Astrocyte (in vitro differentiated cells and primary cell): Measurements from ENCODE around the gene SLC38A4. TPM values are rescaled to one million over a fixed set of nuclear protein-coding genes. Genes with fewer than 3 reads are reported as not detected.
A peak's percentile ranks its signal among the peaks of the same experiment; 100 is the strongest.

ENCODE experiments used
- DNase-seq: peaks from one replicate; pipeline ENCODE4 v3.0.0-alpha.2; 2010; ENCODE audit warnings: low read depth
- FAIRE-seq: peaks from 2 replicates; lab custom pipeline; 2011; peaks lifted over from hg19 to GRCh38; lab: Jason Lieb, UNC
- H2AFZ ChIP-seq: 2 replicates; pipeline ENCODE4 v1.6.0; 2012; ENCODE audit warnings: low read depth, low read length, inconsistent platforms
- H3K27ac ChIP-seq: 2 replicates; pipeline ENCODE4 v1.5.1; 2011; ENCODE audit warnings: low read depth, low read length, inconsistent platforms
- H3K27me3 ChIP-seq: 2 replicates; pipeline ENCODE4 v1.6.0; 2011; ENCODE audit warnings: low read length, inconsistent platforms; ENCODE audit not compliant: insufficient read depth
- H3K36me3 ChIP-seq: 2 replicates; pipeline ENCODE4 v1.5.1; 2011; ENCODE audit warnings: low read length, inconsistent platforms; ENCODE audit not compliant: insufficient read depth
- H3K4me1 ChIP-seq: 2 replicates; pipeline ENCODE4 v1.5.1; 2011; ENCODE audit warnings: low read length, inconsistent platforms; ENCODE audit not compliant: insufficient read depth
- H3K4me2 ChIP-seq: 2 replicates; pipeline ENCODE4 v1.6.0; 2012; ENCODE audit warnings: low read length, inconsistent platforms
- H3K4me3 ChIP-seq: 2 replicates; pipeline ENCODE4 v1.5.1; 2011; ENCODE audit warnings: low read depth, mild to moderate bottlenecking, low read length, inconsistent platforms; ENCODE audit not compliant: insufficient read depth
- H3K79me2 ChIP-seq: 2 replicates; pipeline ENCODE4 v1.6.0; 2012; ENCODE audit warnings: mild to moderate bottlenecking, low read length, inconsistent platforms; ENCODE audit not compliant: insufficient read depth
- H3K9ac ChIP-seq: 2 replicates; pipeline ENCODE4 v1.6.0; 2012; ENCODE audit warnings: mild to moderate bottlenecking, low read length, inconsistent platforms
- H3K9me3 ChIP-seq: 2 replicates; pipeline ENCODE4 v1.5.1; 2012; ENCODE audit warnings: low read depth, mild to moderate bottlenecking, low read length, inconsistent platforms; ENCODE audit not compliant: insufficient read depth
- H4K20me1 ChIP-seq: 2 replicates; pipeline ENCODE4 v1.6.0; 2012; ENCODE audit warnings: low read length, inconsistent platforms; ENCODE audit not compliant: insufficient read depth
- H3K27ac Mint-ChIP-seq: one replicate; pipeline ENCODE4 v1.8.0; 2021; ENCODE audit warnings: mild to moderate bottlenecking, mixed read lengths; ENCODE audit not compliant: unreplicated experiment
- H3K27me3 Mint-ChIP-seq: one replicate; pipeline ENCODE4 v1.8.0; 2021; ENCODE audit warnings: low read depth, mixed read lengths; ENCODE audit not compliant: unreplicated experiment
- H3K36me3 Mint-ChIP-seq: one replicate; pipeline ENCODE4 v1.8.0; 2021; ENCODE audit warnings: low read depth, mixed read lengths; ENCODE audit not compliant: unreplicated experiment
- H3K4me1 Mint-ChIP-seq: one replicate; pipeline ENCODE4 v1.8.0; 2021; ENCODE audit warnings: low read depth, mixed read lengths; ENCODE audit not compliant: unreplicated experiment
- H3K4me3 Mint-ChIP-seq: one replicate; pipeline ENCODE4 v1.8.0; 2021; ENCODE audit warnings: mild to moderate bottlenecking, moderate library complexity, mixed read lengths; ENCODE audit not compliant: unreplicated experiment
- H3K9me3 Mint-ChIP-seq: one replicate; pipeline ENCODE4 v1.8.0; 2021; ENCODE audit warnings: mild to moderate bottlenecking, mixed read lengths; ENCODE audit not compliant: unreplicated experiment
- EZH2 ChIP-seq: IDR thresholded peaks from 2 replicates; pipeline ENCODE4 v1.6.1; 2012; ENCODE audit warnings: mild to moderate bottlenecking, low read length, inconsistent platforms; ENCODE audit not compliant: insufficient read depth
- total RNA-seq: library from RNA; stranded (reverse); gene quantifications from 2 replicates; pipeline ENCODE4 v1.2.1, GENCODE V29; 2021
- TF ChIP-seq, protein P1 (sequence below): IDR thresholded peaks from 2 replicates; pipeline ENCODE4 v1.5.1; 2011; ENCODE audit warnings: low read depth, mild to moderate bottlenecking, inconsistent platforms, low read length, moderate library complexity; ENCODE audit not compliant: insufficient read depth

Gene SLC38A4
- total RNA-seq, 1 donor from 2014 or later = 1.6 TPM

DNA sequence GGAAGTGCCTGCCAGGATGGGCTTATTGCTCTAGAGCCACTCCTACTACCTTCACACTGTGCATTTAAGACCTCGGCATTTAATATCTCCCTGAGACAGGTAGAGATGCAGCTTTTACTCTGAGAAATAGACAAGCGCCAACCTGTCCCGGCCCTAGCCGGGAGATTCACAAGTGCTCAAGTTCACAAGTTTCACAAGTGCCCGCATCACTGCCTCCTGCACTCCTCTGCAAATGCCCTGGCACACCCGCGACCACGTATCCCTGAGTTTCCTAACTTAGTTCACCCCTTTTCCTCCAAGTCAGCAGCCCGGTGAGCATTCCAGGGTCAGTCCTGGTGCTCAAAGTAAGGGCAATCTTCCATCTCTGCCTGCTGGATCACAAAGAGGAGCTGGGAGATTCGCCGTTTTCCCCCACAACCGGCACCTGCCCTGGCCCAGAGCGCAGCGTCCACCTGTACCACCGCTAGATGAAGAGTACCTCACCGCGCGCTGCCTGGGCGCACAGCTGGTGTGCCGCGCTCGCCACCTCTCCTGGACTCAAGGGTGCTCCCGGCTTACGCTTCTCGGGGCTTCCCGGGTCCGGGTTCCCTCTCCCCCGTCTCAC lies 5.0 kb upstream of the SLC38A4 start:
- no peak overlapping the region for H3K27ac ChIP-seq
- peak overlapping the region; percentile 87 for H3K4me2 ChIP-seq
- H3K79me2 ChIP-seq = no peaks in the 10 kb centered on the region
- H3K9me3 ChIP-seq = no peaks in the 10 kb centered on the region
- no peaks in the 10 kb centered on the region for H3K9me3 Mint-ChIP-seq
- peaks cover 49% of the 10 kb centered on the region for H3K27me3 Mint-ChIP-seq
- H3K27ac Mint-ChIP-seq = no peak overlapping the region
- H3K4me1 Mint-ChIP-seq = peaks cover 9% of the 10 kb centered on the region
- H3K36me3 ChIP-seq = no peaks in the 10 kb centered on the region
- no peak for DNase-seq
- peaks cover 48% of the 10 kb centered on the region for H3K27me3 ChIP-seq
- peaks cover 13% of the 10 kb centered on the region for H3K4me1 ChIP-seq
- no peak for FAIRE-seq
- no peak overlapping the region for H3K9ac ChIP-seq
- peaks cover 2% of the 10 kb centered on the region for H3K36me3 Mint-ChIP-seq
- TF ChIP-seq, protein P1, sequence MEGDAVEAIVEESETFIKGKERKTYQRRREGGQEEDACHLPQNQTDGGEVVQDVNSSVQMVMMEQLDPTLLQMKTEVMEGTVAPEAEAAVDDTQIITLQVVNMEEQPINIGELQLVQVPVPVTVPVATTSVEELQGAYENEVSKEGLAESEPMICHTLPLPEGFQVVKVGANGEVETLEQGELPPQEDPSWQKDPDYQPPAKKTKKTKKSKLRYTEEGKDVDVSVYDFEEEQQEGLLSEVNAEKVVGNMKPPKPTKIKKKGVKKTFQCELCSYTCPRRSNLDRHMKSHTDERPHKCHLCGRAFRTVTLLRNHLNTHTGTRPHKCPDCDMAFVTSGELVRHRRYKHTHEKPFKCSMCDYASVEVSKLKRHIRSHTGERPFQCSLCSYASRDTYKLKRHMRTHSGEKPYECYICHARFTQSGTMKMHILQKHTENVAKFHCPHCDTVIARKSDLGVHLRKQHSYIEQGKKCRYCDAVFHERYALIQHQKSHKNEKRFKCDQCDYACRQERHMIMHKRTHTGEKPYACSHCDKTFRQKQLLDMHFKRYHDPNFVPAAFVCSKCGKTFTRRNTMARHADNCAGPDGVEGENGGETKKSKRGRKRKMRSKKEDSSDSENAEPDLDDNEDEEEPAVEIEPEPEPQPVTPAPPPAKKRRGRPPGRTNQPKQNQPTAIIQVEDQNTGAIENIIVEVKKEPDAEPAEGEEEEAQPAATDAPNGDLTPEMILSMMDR = no peak
- TF ChIP-seq EZH2 = no peak
- no peaks in the 10 kb centered on the region for H4K20me1 ChIP-seq
- peak overlapping the region; percentile 58 for H2AFZ ChIP-seq
- peak overlapping the region; percentile 77 for H3K4me3 Mint-ChIP-seq
- peak overlapping the region; percentile 49 for H3K4me3 ChIP-seq

DNA sequence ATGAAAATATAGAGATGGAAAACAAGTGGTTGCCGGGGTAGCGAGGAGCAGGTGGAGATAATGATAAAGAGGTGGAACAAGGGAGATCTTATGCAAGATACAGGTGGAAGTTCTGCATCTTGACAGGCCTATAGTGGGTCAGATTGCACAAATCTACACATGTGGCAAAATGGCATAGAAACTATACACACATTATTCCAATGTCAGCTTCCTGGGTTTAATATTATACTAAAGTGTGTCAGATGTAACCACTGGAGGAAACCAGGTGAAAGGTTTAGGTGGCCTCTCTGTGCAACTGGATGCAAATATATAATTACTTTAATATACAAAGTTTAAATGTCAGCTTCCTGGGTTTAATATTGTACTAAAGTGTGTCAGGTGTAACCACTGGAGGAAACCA lies 1.1 kb downstream of the SLC38A4 start:
- TF ChIP-seq, protein P1 = no peak
- TF ChIP-seq EZH2 = no peak
- no peak overlapping the region for H3K9ac ChIP-seq
- Mint-ChIP-seq H3K9me3 (no peaks in the 10 kb centered on the region), H3K27ac (no peak overlapping the region), H3K36me3 (no peaks in the 10 kb centered on the region), H3K4me3 (no peak overlapping the region), H3K27me3 (peaks cover 16% of the 10 kb centered on the region), H3K4me1 (peaks cover 2% of the 10 kb centered on the region)
- H3K4me1 ChIP-seq = no peaks in the 10 kb centered on the region
- no peaks in the 10 kb centered on the region for H3K9me3 ChIP-seq
- DNase-seq = no peak
- H3K4me3 ChIP-seq = no peak overlapping the region
- H3K79me2 ChIP-seq = no peaks in the 10 kb centered on the region
- no peak overlapping the region for H3K27ac ChIP-seq
- peaks cover 21% of the 10 kb centered on the region for H3K27me3 ChIP-seq
- no peak for FAIRE-seq
- no peaks in the 10 kb centered on the region for H3K36me3 ChIP-seq
- no peak overlapping the region for H2AFZ ChIP-seq
- no peaks in the 10 kb centered on the region for H4K20me1 ChIP-seq
- H3K4me2 ChIP-seq = no peak overlapping the region

DNA sequence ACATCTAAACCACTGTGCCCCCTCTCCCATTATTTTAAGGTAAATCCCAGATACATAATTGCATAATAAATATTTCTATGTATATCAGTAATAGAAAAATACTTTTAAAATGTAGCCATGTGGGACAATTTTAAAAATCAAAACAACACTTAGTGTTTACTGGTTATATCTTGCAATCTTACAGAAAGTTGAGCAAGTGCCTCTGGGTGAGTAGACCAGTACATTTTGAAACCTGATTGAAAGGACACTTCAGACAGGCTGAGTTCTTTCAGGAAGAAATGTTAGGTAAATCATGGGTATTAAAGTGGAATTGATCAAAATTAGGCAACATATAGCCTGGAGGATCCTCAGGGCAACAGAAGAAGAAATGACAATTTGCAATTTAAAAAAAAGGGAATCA lies 7.2 kb downstream of the SLC38A4 start:
- TF ChIP-seq EZH2 = no peak
- TF ChIP-seq, protein P1 = no peak
- no peak overlapping the region for H3K4me2 ChIP-seq
- H3K36me3 ChIP-seq = no peaks in the 10 kb centered on the region
- no peak overlapping the region for H3K4me3 ChIP-seq
- Mint-ChIP-seq H3K4me1 (no peaks in the 10 kb centered on the region), H3K9me3 (no peaks in the 10 kb centered on the region), H3K27me3 (no peaks in the 10 kb centered on the region), H3K4me3 (no peak overlapping the region), H3K27ac (no peak overlapping the region), H3K36me3 (no peaks in the 10 kb centered on the region)
- no peak for FAIRE-seq
- peaks cover under 1% of the 10 kb centered on the region for H3K27me3 ChIP-seq
- H4K20me1 ChIP-seq = no peaks in the 10 kb centered on the region
- no peak overlapping the region for H2AFZ ChIP-seq
- no peak for DNase-seq
- no peaks in the 10 kb centered on the region for H3K4me1 ChIP-seq
- H3K27ac ChIP-seq = no peak overlapping the region
- no peak overlapping the region for H3K9ac ChIP-seq
- no peaks in the 10 kb centered on the region for H3K79me2 ChIP-seq
- no peaks in the 10 kb centered on the region for H3K9me3 ChIP-seq
